ENCODE measurements around the gene FIGN.

The FIGN gene

DNA sequence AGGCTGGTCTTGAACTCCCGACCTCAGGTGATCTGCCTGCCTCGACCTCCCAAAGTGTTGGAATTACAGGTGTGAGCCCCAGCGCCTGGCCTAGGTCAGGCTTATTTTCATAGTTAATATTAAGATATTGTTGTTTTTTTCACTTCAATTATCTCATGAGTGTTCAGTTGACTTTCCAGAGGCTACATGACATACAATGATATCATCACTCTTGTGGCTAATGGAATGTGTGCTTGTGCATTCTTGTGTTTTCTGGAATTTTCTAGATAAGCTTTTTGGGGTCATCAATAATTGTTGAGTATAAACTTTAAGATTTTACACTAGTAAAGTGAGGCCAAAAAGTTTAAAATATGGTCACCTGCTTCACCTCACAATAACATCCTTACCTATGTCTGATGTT lies 180.9 kb downstream of the FIGN start:
- no peak for DNase-seq

GRCh38 chr2:163553601-163554000 lies 182.2 kb downstream of the FIGN start:
- no peak for DNase-seq

DNA sequence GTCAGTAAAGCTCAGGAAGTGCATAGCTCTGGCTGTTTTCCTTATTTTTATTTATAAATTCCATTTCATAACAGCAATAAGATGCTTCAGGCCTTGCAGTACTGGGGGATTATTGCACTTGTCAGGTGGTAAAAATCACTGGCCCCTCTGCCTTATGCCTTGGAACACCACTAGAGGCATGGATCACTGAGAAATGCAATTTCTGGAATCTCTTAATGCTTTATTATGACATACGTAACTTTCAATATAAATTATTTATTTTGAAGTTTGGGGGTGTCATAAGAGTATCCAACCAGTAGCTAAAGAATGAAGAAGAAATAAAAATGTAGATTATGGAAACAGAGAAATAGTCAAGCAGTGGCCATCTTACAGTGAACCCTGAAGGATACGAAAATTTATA lies 183.1 kb downstream of the FIGN start:
- DNase-seq, result no peak

GRCh38 chr2:163551616-163552373 lies 184.0 kb downstream of the FIGN start:
- DNase-seq, result no peak

GRCh38 chr2:163548970-163549369 lies 186.8 kb downstream of the FIGN start:
- DNase-seq, result no peak

All from activated gamma-delta T cell (primary cell).